Peyer's patch (tissue), 4 donors: ENCODE measurements around the gene USP17L19.
"Not testable (repeated sequence)": the region's sequence is repeated elsewhere in the genome, so short reads cannot be mapped to it uniquely, and the experiment has no call there.

Experiments used
- CTCF ChIP-seq, 6 experiments: fragments of 450-650 bp in 4 of 6; fragments of 200-600 bp in 2 of 6; sonication (generic) in 1 of 6; IDR thresholded peaks; one replicate each; pipeline ENCODE4 v1.5.1; 2017 to 2019; ENCODE audit warnings: antibody characterized with exemption in 6 of 6, mild to moderate bottlenecking in 3 of 6, moderate library complexity in 1 of 6
- POLR2A ChIP-seq, 2 donors: fragments of 450-650 bp; IDR thresholded peaks; one replicate each; pipeline ENCODE4 v1.5.1; 2017; ENCODE audit warnings: antibody characterized with exemption in 2 of 2, mild to moderate bottlenecking in 2 of 2, moderate library complexity in 2 of 2

- TF ChIP-seq POLR2A, CTCF (IDR thresholded peaks at IDR 0.05): not testable (repeated sequence)
Measured at GRCh38 chr4:9243579-9243978, 9.6 kb upstream of the USP17L19 start, which contains the start of gene USP17L17.
